Chondrocyte (in vitro differentiated cells): Measurements from ENCODE around the gene AVL9. TPM values are rescaled to one million over a fixed set of nuclear protein-coding genes. Genes with fewer than 3 reads are reported as not detected.
A peak's percentile ranks its signal among the peaks of the same experiment; 100 is the strongest.
"Not testable (repeated sequence)": the region's sequence is repeated elsewhere in the genome, so short reads cannot be mapped to it uniquely, and the experiment has no call there.

Experiments used
- DNase-seq: peaks from one replicate; pipeline ENCODE4 v3.0.0; 2021; ENCODE audit warnings: mixed read lengths, low spot score
- H3K27ac Mint-ChIP-seq: one replicate; pipeline ENCODE4 v1.8.0; 2021; ENCODE audit warnings: mild to moderate bottlenecking, moderate library complexity, mixed read lengths; ENCODE audit not compliant: unreplicated experiment
- H3K27me3 Mint-ChIP-seq: 2 replicates; pipeline ENCODE4 v1.8.0; 2021; ENCODE audit warnings: low read depth, mixed read lengths
- H3K36me3 Mint-ChIP-seq: 2 replicates; pipeline ENCODE4 v1.8.0; 2021; ENCODE audit warnings: low read depth, mixed read lengths
- H3K4me1 Mint-ChIP-seq: 2 replicates; pipeline ENCODE4 v1.8.0; 2021; ENCODE audit warnings: low read depth, mild to moderate bottlenecking, mixed read lengths
- H3K4me3 Mint-ChIP-seq: one replicate; pipeline ENCODE4 v1.8.0; 2021; ENCODE audit warnings: mild to moderate bottlenecking, moderate library complexity, mixed read lengths; ENCODE audit not compliant: unreplicated experiment
- H3K9me3 Mint-ChIP-seq: 2 replicates; pipeline ENCODE4 v1.8.0; 2021; ENCODE audit warnings: low read depth, mixed read lengths
- total RNA-seq: library from RNA; stranded (reverse); gene quantifications from 3 replicates; pipeline ENCODE4 v1.2.1, GENCODE V29; 2021
- TF ChIP-seq, protein P1 (sequence below): fragments of 200-600 bp; sonication (generic); IDR thresholded peaks from 2 replicates; pipeline ENCODE4 v1.5.0; 2021; ENCODE audit warnings: antibody characterized with exemption, mild to moderate bottlenecking, moderate library complexity

The AVL9 gene
- total RNA-seq, 1 donor from 2014 or later, result 30.4 TPM

DNA sequence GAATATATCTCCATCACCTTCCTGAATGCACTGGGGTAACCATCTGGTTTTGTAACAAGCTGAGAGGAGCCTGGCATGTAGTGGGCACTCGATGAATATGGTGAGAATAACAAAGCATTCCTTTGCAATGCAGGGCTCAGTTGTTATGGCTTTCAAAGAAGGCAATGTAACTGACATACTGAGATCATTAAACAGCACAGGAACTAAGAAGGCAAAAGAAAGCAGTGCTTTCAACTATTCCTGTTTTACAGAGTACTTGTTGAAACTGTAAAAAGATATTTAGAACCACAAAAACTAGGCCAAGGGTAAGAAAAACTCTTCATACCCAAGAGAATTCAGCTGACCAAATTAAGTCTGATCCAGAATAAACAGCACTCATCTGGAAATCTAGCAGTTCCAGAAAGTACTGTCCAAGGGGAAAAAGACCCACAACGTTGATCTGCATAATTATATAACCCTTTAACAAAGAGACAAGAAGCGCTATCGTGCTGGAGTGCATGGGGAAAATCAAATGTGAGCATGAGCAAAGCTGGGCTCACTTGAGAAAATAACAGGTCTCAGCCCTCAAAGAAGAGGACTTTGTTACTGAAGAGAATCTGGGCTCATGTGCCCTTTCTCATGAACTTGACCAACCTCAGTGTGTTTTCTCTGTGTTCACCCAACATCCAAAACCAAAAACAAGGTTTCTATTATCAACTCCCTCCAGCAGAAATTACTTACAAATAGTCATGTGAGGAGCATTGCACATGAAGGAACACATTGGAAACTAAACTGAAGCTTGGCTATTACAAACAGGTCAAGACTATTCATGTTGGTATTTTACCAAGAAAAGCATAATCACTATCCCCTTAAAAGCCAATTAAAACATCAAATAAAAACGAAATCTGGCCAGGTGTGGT is 116.2 kb downstream of the AVL9 start:
- no peak for DNase-seq
- no peak overlapping the region for H3K4me3 Mint-ChIP-seq
- TF ChIP-seq, protein P1, sequence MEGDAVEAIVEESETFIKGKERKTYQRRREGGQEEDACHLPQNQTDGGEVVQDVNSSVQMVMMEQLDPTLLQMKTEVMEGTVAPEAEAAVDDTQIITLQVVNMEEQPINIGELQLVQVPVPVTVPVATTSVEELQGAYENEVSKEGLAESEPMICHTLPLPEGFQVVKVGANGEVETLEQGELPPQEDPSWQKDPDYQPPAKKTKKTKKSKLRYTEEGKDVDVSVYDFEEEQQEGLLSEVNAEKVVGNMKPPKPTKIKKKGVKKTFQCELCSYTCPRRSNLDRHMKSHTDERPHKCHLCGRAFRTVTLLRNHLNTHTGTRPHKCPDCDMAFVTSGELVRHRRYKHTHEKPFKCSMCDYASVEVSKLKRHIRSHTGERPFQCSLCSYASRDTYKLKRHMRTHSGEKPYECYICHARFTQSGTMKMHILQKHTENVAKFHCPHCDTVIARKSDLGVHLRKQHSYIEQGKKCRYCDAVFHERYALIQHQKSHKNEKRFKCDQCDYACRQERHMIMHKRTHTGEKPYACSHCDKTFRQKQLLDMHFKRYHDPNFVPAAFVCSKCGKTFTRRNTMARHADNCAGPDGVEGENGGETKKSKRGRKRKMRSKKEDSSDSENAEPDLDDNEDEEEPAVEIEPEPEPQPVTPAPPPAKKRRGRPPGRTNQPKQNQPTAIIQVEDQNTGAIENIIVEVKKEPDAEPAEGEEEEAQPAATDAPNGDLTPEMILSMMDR, result no peak

DNA sequence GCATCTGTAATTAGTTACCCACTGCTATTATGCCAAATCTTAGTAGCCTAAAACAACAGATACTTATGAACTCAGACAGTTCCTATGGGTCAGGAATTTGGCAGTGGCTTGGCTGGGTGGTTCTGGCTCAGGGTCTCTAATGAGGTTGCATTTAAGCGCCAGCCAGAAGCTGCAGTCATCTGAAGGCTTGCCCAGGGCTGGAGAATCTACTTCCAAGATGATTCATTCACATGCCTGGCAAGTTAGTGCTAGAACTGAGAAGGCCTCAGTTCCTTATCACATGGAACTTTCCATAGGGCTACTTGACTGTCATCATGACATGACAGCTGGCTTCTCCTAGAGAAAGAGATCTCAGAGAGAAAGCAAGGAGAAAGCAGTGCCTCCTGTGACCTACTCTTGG is 121.3 kb downstream of the AVL9 start:
- DNase-seq, result no peak
- Mint-ChIP-seq H3K27ac (no peak overlapping the region), H3K4me3 (no peak overlapping the region), H3K9me3 (peaks cover 3% of the 10 kb centered on the region), H3K4me1 (peaks cover 18% of the 10 kb centered on the region), H3K27me3 (no peaks in the 10 kb centered on the region), H3K36me3 (peaks cover 3% of the 10 kb centered on the region)
- TF ChIP-seq, protein P1, result no peak

More for the DNA sequence above, 116.2 kb downstream of the AVL9 start:
- Mint-ChIP-seq H3K27ac (peak overlapping the region; percentile 87), H3K4me1 (peaks cover 24% of the 10 kb centered on the region), H3K36me3 (peaks cover 5% of the 10 kb centered on the region), H3K9me3 (peaks cover 3% of the 10 kb centered on the region), H3K27me3 (no peaks in the 10 kb centered on the region)

- DNase-seq, result no peak
- TF ChIP-seq, protein P1, result no peak
- peaks cover 3% of the 10 kb centered on the region for H3K9me3 Mint-ChIP-seq
- no peak overlapping the region for H3K4me3 Mint-ChIP-seq
- peaks cover 7% of the 10 kb centered on the region for H3K4me1 Mint-ChIP-seq
- H3K36me3 Mint-ChIP-seq, result peaks cover 3% of the 10 kb centered on the region
- H3K27me3 Mint-ChIP-seq, result no peaks in the 10 kb centered on the region
- H3K27ac Mint-ChIP-seq, result no peak overlapping the region
Measured at GRCh38 chr7:32618470-32618869, 123.2 kb downstream of the AVL9 start.

- Mint-ChIP-seq H3K4me1 (peaks cover 7% of the 10 kb centered on the region), H3K27ac (no peak overlapping the region), H3K36me3 (peaks cover 3% of the 10 kb centered on the region), H3K27me3 (no peaks in the 10 kb centered on the region), H3K9me3 (peaks cover 3% of the 10 kb centered on the region), H3K4me3 (no peak overlapping the region)
- TF ChIP-seq, protein P1, result no peak
- DNase-seq, result no peak
Measured at GRCh38 chr7:32618987-32619386, 123.7 kb downstream of the AVL9 start.

DNA sequence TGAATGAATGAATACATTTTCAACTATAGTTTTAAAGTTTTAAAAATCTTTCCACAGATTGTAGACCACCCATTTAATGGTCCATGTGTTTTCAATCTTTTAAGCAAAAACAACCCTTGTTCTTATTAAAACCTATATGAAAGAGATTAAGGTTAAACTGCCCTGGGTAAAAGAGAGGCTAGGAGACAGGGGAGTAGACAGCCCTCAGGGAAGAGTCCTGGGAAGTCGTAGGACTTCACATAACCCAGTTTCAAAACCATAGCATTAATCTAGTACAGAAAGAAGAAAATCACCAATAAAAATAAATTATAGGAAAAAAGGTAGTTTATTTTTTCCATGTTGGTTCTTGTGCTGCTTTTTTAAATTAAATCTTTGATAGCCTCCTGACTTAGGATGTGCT is 124.1 kb downstream of the AVL9 start:
- H3K27ac Mint-ChIP-seq, H3K27me3 Mint-ChIP-seq, H3K4me3 Mint-ChIP-seq, DNase-seq, H3K9me3 Mint-ChIP-seq, H3K4me1 Mint-ChIP-seq, H3K36me3 Mint-ChIP-seq: not testable (repeated sequence)

DNA sequence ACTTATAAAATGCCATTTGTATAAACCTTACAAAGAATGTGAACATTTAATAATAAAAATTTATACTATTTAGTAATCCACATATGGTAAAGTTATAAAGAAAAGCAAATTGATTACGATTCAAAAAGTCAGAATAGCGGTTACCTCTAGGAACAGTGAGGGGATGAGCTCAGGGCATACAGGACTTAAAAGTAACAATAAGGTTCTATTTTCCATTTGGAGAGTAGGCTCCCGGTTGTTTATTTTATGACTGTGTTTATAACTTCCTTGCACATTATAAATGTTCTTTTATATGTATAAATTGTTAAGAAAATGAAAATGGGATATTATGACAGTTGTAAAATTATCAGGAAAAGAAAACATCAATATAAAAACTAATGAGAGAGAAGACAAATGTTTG is 135.7 kb downstream of the AVL9 start:
- H3K4me1 Mint-ChIP-seq, result no peaks in the 10 kb centered on the region
- no peak for DNase-seq
- no peak overlapping the region for H3K4me3 Mint-ChIP-seq
- H3K27ac Mint-ChIP-seq, result no peak overlapping the region
- TF ChIP-seq, protein P1, result no peak
- H3K36me3 Mint-ChIP-seq, result no peaks in the 10 kb centered on the region
- no peaks in the 10 kb centered on the region for H3K27me3 Mint-ChIP-seq
- no peaks in the 10 kb centered on the region for H3K9me3 Mint-ChIP-seq

GRCh38 chr7:32631590-32632497 is 136.6 kb downstream of the AVL9 start:
- not testable (repeated sequence) for H3K4me3 Mint-ChIP-seq, H3K4me1 Mint-ChIP-seq, H3K9me3 Mint-ChIP-seq, H3K27ac Mint-ChIP-seq, H3K27me3 Mint-ChIP-seq, DNase-seq, H3K36me3 Mint-ChIP-seq
